ENCODE data around the gene RAD51B. TPM values are rescaled to one million over a fixed set of nuclear protein-coding genes. Genes with fewer than 3 reads are reported as not detected.

Gene RAD51B
- total and polyA plus RNA-seq, 8 donors, result 1.8 to 30.7 (median 15.3) TPM

- WGBS, 5 donors, result 34 to 67% (median 50%) methylated on average over 1 of the region's 1 CpG
- intact Hi-C loops (cut with DNase I; ENCODE audit: low total_unique reads), result no loop called here
- H3K27me3 ChIP-seq, result no peaks in the 10 kb centered on the region
- no peaks in the 10 kb centered on the region for H3K9me3 ChIP-seq
- DNase-seq, result peak in 1 of 2 donors; percentile 55
- H3K4me3 ChIP-seq, result no peak overlapping the region
- TF ChIP-seq, protein P1, sequence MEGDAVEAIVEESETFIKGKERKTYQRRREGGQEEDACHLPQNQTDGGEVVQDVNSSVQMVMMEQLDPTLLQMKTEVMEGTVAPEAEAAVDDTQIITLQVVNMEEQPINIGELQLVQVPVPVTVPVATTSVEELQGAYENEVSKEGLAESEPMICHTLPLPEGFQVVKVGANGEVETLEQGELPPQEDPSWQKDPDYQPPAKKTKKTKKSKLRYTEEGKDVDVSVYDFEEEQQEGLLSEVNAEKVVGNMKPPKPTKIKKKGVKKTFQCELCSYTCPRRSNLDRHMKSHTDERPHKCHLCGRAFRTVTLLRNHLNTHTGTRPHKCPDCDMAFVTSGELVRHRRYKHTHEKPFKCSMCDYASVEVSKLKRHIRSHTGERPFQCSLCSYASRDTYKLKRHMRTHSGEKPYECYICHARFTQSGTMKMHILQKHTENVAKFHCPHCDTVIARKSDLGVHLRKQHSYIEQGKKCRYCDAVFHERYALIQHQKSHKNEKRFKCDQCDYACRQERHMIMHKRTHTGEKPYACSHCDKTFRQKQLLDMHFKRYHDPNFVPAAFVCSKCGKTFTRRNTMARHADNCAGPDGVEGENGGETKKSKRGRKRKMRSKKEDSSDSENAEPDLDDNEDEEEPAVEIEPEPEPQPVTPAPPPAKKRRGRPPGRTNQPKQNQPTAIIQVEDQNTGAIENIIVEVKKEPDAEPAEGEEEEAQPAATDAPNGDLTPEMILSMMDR (IDR thresholded peaks at IDR 0.05), result no peak
- TF ChIP-seq POLR2A (IDR thresholded peaks at IDR 0.05), result no peak
- no peak for TF ChIP-seq EP300 (IDR thresholded peaks at IDR 0.05)
- TF ChIP-seq POLR2AphosphoS5 (IDR thresholded peaks at IDR 0.05), result no peak
- H3K36me3 ChIP-seq, result no peaks in the 10 kb centered on the region
- H3K27ac ChIP-seq, result peak overlapping the region in 4 of 5 donors; percentile 27 to 85 (median 68)
- peaks cover 5 to 75% (median 48%) of the 10 kb centered on the region in 4 donors for H3K4me1 ChIP-seq
Observed at GRCh38 chr14:68195126-68195525, 375.5 kb downstream of the RAD51B start.

DNA sequence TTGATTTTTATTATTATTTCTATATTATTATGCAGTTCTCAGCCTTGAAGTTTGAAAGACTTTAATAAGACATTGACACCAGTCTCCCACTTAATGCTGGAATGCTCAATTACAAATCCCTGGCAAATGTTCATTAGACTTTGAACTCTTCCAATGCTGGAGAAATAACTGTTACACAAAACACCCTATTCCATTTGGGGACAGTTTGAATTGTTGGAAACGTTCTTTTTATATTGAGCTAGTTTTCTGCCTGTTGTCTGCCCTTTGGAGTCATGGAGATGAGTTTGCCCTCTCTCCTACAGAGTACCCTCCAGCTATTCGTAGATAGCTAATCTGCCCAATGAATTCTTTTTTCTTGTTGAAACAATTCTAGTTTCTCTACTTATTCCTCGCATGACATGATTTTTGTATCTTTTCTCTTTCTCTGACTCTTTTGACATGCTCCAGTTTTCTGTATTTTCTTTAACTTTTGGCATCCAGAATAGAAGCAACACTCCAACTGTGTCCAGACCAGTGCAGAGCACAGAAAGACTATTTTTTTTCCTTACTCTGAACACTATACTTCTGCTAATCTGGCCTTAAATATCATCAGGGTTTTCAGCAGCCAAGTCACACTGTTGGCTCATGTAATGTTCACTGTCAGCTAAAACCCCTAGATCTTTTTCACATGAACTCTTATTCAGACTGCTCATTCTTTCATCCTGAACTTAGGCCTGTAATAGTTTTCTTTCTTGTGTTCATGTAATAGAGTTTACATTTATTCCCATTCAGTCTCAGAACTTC is 379.3 kb downstream of the RAD51B start:
- WGBS, 5 donors, result 43 to 54% (median 50%) methylated on average over 3 of the region's 3 CpGs
- no peaks in the 10 kb centered on the region for H3K27me3 ChIP-seq
- H3K36me3 ChIP-seq, result no peaks in the 10 kb centered on the region
- H3K27ac ChIP-seq, result peak overlapping the region in 4 of 5 donors; percentile 56 to 74 (median 69)
- peaks cover 5 to 49% (median 32%) of the 10 kb centered on the region in 4 donors for H3K4me1 ChIP-seq
- intact Hi-C loops (cut with DNase I; ENCODE audit: low total_unique reads), result no loop called here
- no peaks in the 10 kb centered on the region for H3K9me3 ChIP-seq
- DNase-seq, result peak in 1 of 2 donors; percentile 62
- TF ChIP-seq EP300 (IDR thresholded peaks at IDR 0.05) (no peak), POLR2A (IDR thresholded peaks at IDR 0.05) (no peak), POLR2AphosphoS5 (IDR thresholded peaks at IDR 0.05) (no peak)
- TF ChIP-seq, protein P1 (IDR thresholded peaks at IDR 0.05), result no peak
- no peak overlapping the region for H3K4me3 ChIP-seq

DNA sequence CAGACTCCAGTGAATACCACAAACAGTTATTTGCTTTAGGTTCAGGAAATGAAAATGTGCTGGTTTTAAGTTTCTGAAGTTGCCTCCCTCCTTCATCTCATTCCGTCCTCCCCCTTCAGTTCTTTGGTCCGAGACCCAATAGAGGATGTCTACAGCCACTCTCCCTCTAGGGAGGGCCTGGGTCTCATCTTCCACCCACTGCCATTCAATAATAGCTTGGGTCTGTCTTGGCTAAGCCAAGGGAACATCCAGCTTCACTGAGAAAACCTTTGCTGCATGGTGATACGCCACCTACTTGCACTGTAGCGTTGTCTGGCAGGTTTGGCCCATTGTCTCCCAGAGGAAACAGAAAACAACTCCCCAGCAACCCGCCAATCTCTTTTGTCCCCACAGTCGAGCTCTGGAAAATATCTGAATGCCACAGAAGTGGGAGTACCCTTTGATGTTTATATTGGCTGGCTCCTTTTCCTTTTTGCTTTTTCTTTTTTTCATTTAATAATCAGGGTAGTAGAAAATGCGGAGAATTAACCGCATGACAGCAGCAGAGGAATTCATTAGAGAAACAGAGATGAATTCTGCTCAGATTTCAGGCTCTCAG is 380.1 kb downstream of the RAD51B start:
- H3K9me3 ChIP-seq, result no peaks in the 10 kb centered on the region
- TF ChIP-seq, protein P1 (IDR thresholded peaks at IDR 0.05), result no peak
- TF ChIP-seq EP300 (IDR thresholded peaks at IDR 0.05) (no peak), POLR2A (IDR thresholded peaks at IDR 0.05) (no peak), POLR2AphosphoS5 (IDR thresholded peaks at IDR 0.05) (no peak)
- intact Hi-C loops (cut with DNase I; ENCODE audit: low total_unique reads), result no loop called here

DNA sequence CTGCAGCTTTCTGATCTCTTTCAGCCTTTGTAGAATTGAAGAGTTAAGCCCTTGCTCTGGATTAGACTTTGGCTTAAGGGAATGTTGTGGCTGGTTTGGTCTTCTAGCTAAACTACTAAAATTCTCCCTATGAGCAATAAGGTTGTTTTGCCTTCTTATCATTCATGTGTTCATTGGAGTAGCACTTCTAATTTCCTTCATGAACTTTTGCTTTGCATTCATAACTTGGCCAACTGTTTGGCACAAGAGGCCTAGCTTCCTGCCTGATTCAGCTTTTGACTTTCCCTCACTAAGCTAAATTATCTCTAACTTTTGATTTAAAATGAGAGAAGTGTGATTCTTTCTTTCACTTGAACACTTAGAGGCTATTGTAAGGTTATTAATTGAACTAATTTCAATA is 384.3 kb downstream of the RAD51B start:
- no peaks in the 10 kb centered on the region for H3K9me3 ChIP-seq
- DNase-seq, result no peak
- H3K36me3 ChIP-seq, result no peaks in the 10 kb centered on the region
- no peaks in the 10 kb centered on the region for H3K27me3 ChIP-seq
- peaks cover 2 to 26% (median 19%) of the 10 kb centered on the region in 4 donors for H3K4me1 ChIP-seq
- intact Hi-C loops (cut with DNase I; ENCODE audit: low total_unique reads), result no loop called here
- H3K27ac ChIP-seq, result peak overlapping the region in 1 of 5 donors; percentile 41
- TF ChIP-seq POLR2AphosphoS5 (IDR thresholded peaks at IDR 0.05), result no peak
- no peak for TF ChIP-seq EP300 (IDR thresholded peaks at IDR 0.05)
- no peak for TF ChIP-seq POLR2A (IDR thresholded peaks at IDR 0.05)
- TF ChIP-seq, protein P1 (IDR thresholded peaks at IDR 0.05), result no peak
- no peak overlapping the region for H3K4me3 ChIP-seq

More for the DNA sequence above, 380.1 kb downstream of the RAD51B start:
- Histone ChIP-seq H3K4me1 (peaks cover 5 to 41% (median 29%) of the 10 kb centered on the region in 4 donors), H3K36me3 (no peaks in the 10 kb centered on the region), H3K27me3 (no peaks in the 10 kb centered on the region), H3K27ac (peak overlapping the region; percentile 56 to 74 (median 66)), H3K4me3 (no peak overlapping the region)
- WGBS, 5 donors, result 31 to 55% (median 32%) methylated on average over 8 of the region's 8 CpGs
- DNase-seq, result peak; percentile 50 to 71
